SK-MEL-5 (cell line): ENCODE measurements around the gene GPR137. TPM values are rescaled to one million over a fixed set of nuclear protein-coding genes. Genes with fewer than 3 reads are reported as not detected.
A peak's percentile ranks its signal among the peaks of the same experiment; 100 is the strongest.
"Not testable (repeated sequence)": the region's sequence is repeated elsewhere in the genome, so short reads cannot be mapped to it uniquely, and the experiment has no call there.

Experiments
- DNase-seq: peaks from one replicate; pipeline ENCODE4 v3.0.0-alpha.2; 2016; ENCODE audit warnings: low read depth, low spot score
- in situ Hi-C: cut with HindIII; loops from 2 replicates; pipeline ENCODE4 v1.10.0; 2016; ENCODE audit warnings: low sequenced_read_pairs, high pct_unique_total_duplicates, low pct_unique_long_range_greater_than_20kb
- polyA plus RNA-seq, 2 experiments: library from polyadenylated mRNA; depleted of rRNA; stranded (reverse); fragments of >200 nt; gene quantifications; 2 replicates each; pipeline ENCODE4 v1.2.3, GENCODE V29; 2015
- total RNA-seq: library from RNA; depleted of rRNA; stranded (reverse); fragments of >200 nt; shearing (Covaris generic); gene quantifications from 2 replicates; pipeline ENCODE4 v1.2.3, GENCODE V29; 2014; rRNA removed

GPR137 gene
- 7.9 TPM in 2 replicates for total RNA-seq
- polyA plus RNA-seq (2015; cell fraction: cytosol; rRNA removed) = 31.0 and 32.3 TPM in 2 replicates
- 38.9 and 57.8 TPM in 2 replicates for polyA plus RNA-seq (2015; cell fraction: nucleus; rRNA removed)

GRCh38 chr11:64284962-64285884, at the start of gene GPR137:
Gene GPR137, plus strand, starts transcription at chr11:64285848. Its CDS starts 677 bp downstream, at chr11:64286525.
- in situ Hi-C loops = no loop called here
- peak; percentile 58 for DNase-seq

- DNase-seq = no peak
- in situ Hi-C loops = no loop called here
These were observed 48.1 kb upstream of the GPR137 start for GRCh38 chr11:64237484-64237951.

GRCh38 chr11:64238076-64238475, 47.6 kb upstream of the GPR137 start:
- no peak for DNase-seq
- in situ Hi-C loops = no loop called here

- DNase-seq = no peak
- in situ Hi-C loops = no loop called here
These were observed 46.6 kb upstream of the GPR137 start for GRCh38 chr11:64238999-64239398.

GRCh38 chr11:64239662-64240434, 45.8 kb upstream of the GPR137 start:
- DNase-seq = no peak
- in situ Hi-C loops = no loop called here

- in situ Hi-C loops = no loop called here
- DNase-seq = peak; percentile 93
These were observed 45.0 kb upstream of the GPR137 start, which contains the start of gene FKBP2 for GRCh38 chr11:64240435-64241240. Gene FKBP2, plus strand, starts transcription at chr11:64241095. Its CDS starts 1,293 bp downstream, at chr11:64242388.

- DNase-seq = peak; percentile 97
- in situ Hi-C loops = no loop called here
These were observed 44.5 kb upstream of the GPR137 start for GRCh38 chr11:64241241-64241490.

- in situ Hi-C loops = no loop called here
- DNase-seq = no peak
These were observed 43.9 kb upstream of the GPR137 start for GRCh38 chr11:64241491-64242374.

GRCh38 chr11:64243236-64243854, 42.3 kb upstream of the GPR137 start:
- in situ Hi-C loops = no loop called here
- DNase-seq = no peak

GRCh38 chr11:64244107-64244506, 41.5 kb upstream of the GPR137 start:
- in situ Hi-C loops = no loop called here
- DNase-seq = no peak

- DNase-seq = no peak
- in situ Hi-C loops = no loop called here
These were observed 40.7 kb upstream of the GPR137 start for GRCh38 chr11:64244966-64245365.

GRCh38 chr11:64245401-64245796, 40.2 kb upstream of the GPR137 start:
- in situ Hi-C loops = no loop called here
- DNase-seq = no peak

GRCh38 chr11:64245797-64246620, 39.6 kb upstream of the GPR137 start:
- in situ Hi-C loops = no loop called here
- peak; percentile 63 for DNase-seq

GRCh38 chr11:64246621-64246870, 39.1 kb upstream of the GPR137 start:
- in situ Hi-C loops, DNase-seq: not testable (repeated sequence)

- DNase-seq = peak; percentile 76
- in situ Hi-C loops = no loop called here
These were observed 38.5 kb upstream of the GPR137 start, which contains the start of gene PPP1R14B for GRCh38 chr11:64246871-64247728. Gene PPP1R14B, minus strand, starts transcription at chr11:64246943. Its CDS starts 270 bp downstream, at chr11:64246673.
